SK-N-SH (cell line): ENCODE measurements around the gene KRTAP5-8. TPM values are rescaled to one million over a fixed set of nuclear protein-coding genes. Genes with fewer than 3 reads are reported as not detected.

Experiments
- CTCF ChIA-PET: fragments of 300-600, 350-600 bp; formaldehyde crosslinking; extraction: SDS; loops from one replicate; lab custom pipeline; 2021; lab: Yijun Ruan, JAX
- POLR2A ChIA-PET: fragments of 350-600 bp; sonication (Branson Sonifier 250); formaldehyde crosslinking; extraction: SDS; loops from one replicate; lab custom pipeline; 2020; ENCODE audit warnings: antibody characterized with exemption, inconsistent platforms; lab: Yijun Ruan, JAX
- DNase-seq: peaks from one replicate; pipeline ENCODE4 v3.0.0; 2012
- H2AFZ ChIP-seq: fragments of 200-600 bp; sonication (generic); 2 replicates; pipeline ENCODE4 v1.8.1; 2016; ENCODE audit warnings: antibody characterized with exemption, mild to moderate bottlenecking, low read depth
- H3F3A ChIP-seq: fragments of 200-600 bp; sonication (generic); replicated peaks from 2 replicates; pipeline ENCODE3; 2016; ENCODE audit warnings: antibody characterized with exemption, mild to moderate bottlenecking; ENCODE audit not compliant: insufficient read depth
- H3K27ac ChIP-seq, 2 experiments: fragments of 200-500 bp in 1 of 2; fragments of 200-600 bp in 1 of 2; sonication (Bioruptor generic) in 1 of 2; sonication (generic), shearing (Covaris generic) in 1 of 2; 2 replicates each; pipeline versions ENCODE4 v1.5.1 to v1.6.1; 2014 to 2016; ENCODE audit warnings: low read depth in 2 of 2, inconsistent platforms in 1 of 2, low read length in 1 of 2, mild to moderate bottlenecking in 1 of 2, mixed read lengths in 1 of 2
- H3K27me3 ChIP-seq: fragments of 200-600 bp; sonication (generic), shearing (Covaris generic); 2 replicates; pipeline ENCODE4 v1.6.1; 2016; ENCODE audit warnings: mixed run types; ENCODE audit not compliant: insufficient read depth
- H3K36me3 ChIP-seq, 2 experiments: fragments of 200-500 bp in 1 of 2; fragments of 200-600 bp in 1 of 2; sonication (Bioruptor generic) in 1 of 2; sonication (generic) in 1 of 2; replicated peaks in 1 of 2; 2 replicates each; pipeline versions ENCODE3 to v1.5.1; 2014 to 2016; ENCODE audit warnings: low read length in 1 of 2, mild to moderate bottlenecking in 1 of 2; ENCODE audit not compliant: insufficient read depth in 2 of 2, control insufficient read depth in 1 of 2
- H3K4me1 ChIP-seq, 2 experiments: fragments of 200-500 bp in 1 of 2; fragments of 200-600 bp in 1 of 2; sonication (Bioruptor generic) in 1 of 2; sonication (generic), shearing (Covaris generic) in 1 of 2; 2 replicates each; pipeline versions ENCODE4 v1.5.1 to v1.6.1; 2014 to 2016; ENCODE audit warnings: low read depth in 1 of 2, low read length in 1 of 2, mixed run types in 1 of 2; ENCODE audit not compliant: insufficient read depth in 2 of 2, control insufficient read depth in 1 of 2
- H3K4me2 ChIP-seq: fragments of 200-600 bp; sonication (generic), shearing (Covaris generic); 2 replicates; pipeline ENCODE4 v1.6.1; 2017; ENCODE audit warnings: mixed run types
- H3K4me3 ChIP-seq, 2 experiments: fragments of 200-500 bp in 1 of 2; fragments of 200-600 bp in 1 of 2; sonication (Bioruptor generic) in 1 of 2; sonication (generic), shearing (Covaris generic) in 1 of 2; 2 replicates each; pipeline versions ENCODE4 v1.5.1 to v1.8.1; 2014 to 2016; ENCODE audit warnings: low read depth in 2 of 2, inconsistent platforms in 1 of 2, low read length in 1 of 2, mild to moderate bottlenecking in 1 of 2, mixed read lengths in 1 of 2, moderate library complexity in 1 of 2
- H3K79me2 ChIP-seq: fragments of 200-600 bp; sonication (generic); 2 replicates; pipeline ENCODE4 v1.8.1; 2017; ENCODE audit warnings: mild to moderate bottlenecking; ENCODE audit not compliant: insufficient read depth
- H3K9ac ChIP-seq: fragments of 200-600 bp; sonication (generic); 2 replicates; pipeline ENCODE4 v1.6.1; 2017; ENCODE audit warnings: mixed run types
- H3K9me2 ChIP-seq: fragments of 200-600 bp; sonication (generic); 2 replicates; pipeline ENCODE4 v1.6.1; 2017; ENCODE audit warnings: mixed run types
- H3K9me3 ChIP-seq: fragments of 200-600 bp; sonication (generic); 2 replicates; pipeline ENCODE4 v1.6.1; 2017; ENCODE audit warnings: mixed run types, mild to moderate bottlenecking, moderate library complexity
- H4K20me1 ChIP-seq: fragments of 200-600 bp; sonication (generic); 2 replicates; pipeline ENCODE4 v1.6.1; 2017; ENCODE audit warnings: mild to moderate bottlenecking, mixed run types; ENCODE audit not compliant: insufficient read depth
- EP300 ChIP-seq, 2 experiments: IDR thresholded peaks; 2 replicates each; pipeline versions ENCODE4 v1.4.0 to v1.6.1; 2012; ENCODE audit warnings: borderline replicate concordance in 1 of 2, low read depth in 1 of 2, low read length in 1 of 2
- FOSL2 ChIP-seq: IDR thresholded peaks from 2 replicates; pipeline ENCODE4 v1.4.0; 2012; ENCODE audit warnings: low read depth, mild to moderate bottlenecking, moderate library complexity, borderline replicate concordance
- FOXM1 ChIP-seq: IDR thresholded peaks from 2 replicates; pipeline ENCODE4 v1.4.0; 2012; ENCODE audit warnings: low read depth, mild to moderate bottlenecking
- RFX5 ChIP-seq: IDR thresholded peaks from 2 replicates; pipeline ENCODE4 v1.6.1; 2012; ENCODE audit warnings: mild to moderate bottlenecking, improper control_type of control experiment, low read length
- SIN3A ChIP-seq: IDR thresholded peaks from 2 replicates; pipeline ENCODE4 v1.6.1; 2012; ENCODE audit warnings: low read depth, mild to moderate bottlenecking, low read length, moderate library complexity, borderline replicate concordance
- SMC3 ChIP-seq: IDR thresholded peaks from 2 replicates; pipeline ENCODE4 v1.6.1; 2012; ENCODE audit warnings: low read depth, low read length, improper control_type of control experiment
- TAF1 ChIP-seq: IDR thresholded peaks from 2 replicates; pipeline ENCODE4 v1.6.1; 2012; ENCODE audit warnings: low read depth, mild to moderate bottlenecking, low read length, moderate library complexity, borderline replicate concordance
- TEAD4 ChIP-seq: IDR thresholded peaks from 2 replicates; pipeline ENCODE4 v1.4.0; 2012; ENCODE audit warnings: mild to moderate bottlenecking, borderline replicate concordance; ENCODE audit not compliant: insufficient read depth
- WGBS: methylation state at CpG from one replicate; pipeline ENCODE4 v1.1.6; 2017; ENCODE audit warnings: low lambda C conversion rate; 5-methylcytosine and 5-hydroxymethylcytosine counted together
- polyA plus RNA-seq, 3 experiments: library from polyadenylated mRNA; depleted of rRNA; stranded (reverse); fragments of >200 nt; gene quantifications; 2 replicates each; pipeline ENCODE4 v1.2.3, GENCODE V29; 2012
- TF ChIP-seq, protein P1 (sequence below): fragments of 200-600 bp; sonication (generic); IDR thresholded peaks from 2 replicates; pipeline ENCODE4 v1.6.1; 2017; ENCODE audit warnings: antibody characterized with exemption, mild to moderate bottlenecking, moderate library complexity
- TF ChIP-seq, protein P2 (sequence below): IDR thresholded peaks from 2 replicates; pipeline ENCODE4 v1.4.0; 2012; ENCODE audit warnings: low read depth, borderline replicate concordance
- TF ChIP-seq, protein P3 (sequence below): IDR thresholded peaks from 2 replicates; pipeline ENCODE4 v1.4.0; 2012; ENCODE audit warnings: low read depth, borderline replicate concordance
- TF ChIP-seq, protein P4 (sequence below): IDR thresholded peaks from 2 replicates; pipeline ENCODE4 v1.4.0; 2012; ENCODE audit warnings: low read depth

Gene KRTAP5-8
- polyA plus RNA-seq, 1 of the 3 experiments (the other 2 are of a cell fraction) = not detected

DNA sequence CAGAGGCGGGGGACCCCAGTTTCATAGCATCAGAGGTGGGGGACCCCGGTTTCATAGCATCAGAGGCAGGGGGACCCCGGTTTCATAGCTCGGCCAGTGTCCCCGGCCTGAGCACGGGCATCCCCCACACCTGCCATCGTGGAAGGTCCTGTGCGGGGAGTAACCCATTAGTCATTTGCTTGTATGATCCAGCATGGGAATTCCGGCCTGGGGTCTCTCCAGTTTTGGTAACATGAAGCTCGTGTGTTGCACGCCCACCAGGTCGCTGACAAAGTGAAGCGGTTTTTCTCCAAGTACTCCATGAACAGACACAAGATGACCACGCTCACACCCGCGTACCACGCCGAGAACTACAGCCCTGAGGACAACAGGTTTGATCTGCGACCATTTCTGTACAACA, 39.7 kb upstream of the KRTAP5-8 start:
- H3K79me2 ChIP-seq = no peaks in the 10 kb centered on the region
- POLR2A ChIA-PET = no interaction called here
- H3K4me2 ChIP-seq = no peak overlapping the region
- H3K4me1 ChIP-seq = peaks cover 0 to 30% of the 10 kb centered on the region in 2 experiments; a peak in 1 of 4 replicates
- H3K27ac ChIP-seq = no peak overlapping the region; a peak in 1 of 4 replicates
- 93% methylated on average over 14 of the region's 19 CpGs for WGBS
- CTCF ChIA-PET = interaction anchor here (1.5 to 2.6 kb wide), 3 partner anchors 10 to 78 kb away, joined by 3 to 11 read pairs (median 6); no protein-coding TSS in a partner anchor
- no peaks in the 10 kb centered on the region for H3K27me3 ChIP-seq
- TF ChIP-seq RFX5 (no peak), SMC3 (no peak), EP300 (IDR thresholded peaks at IDR 0.05; ENCODE audit: borderline replicate concordance in 1 of 2, low read depth in 1 of 2, low read length in 1 of 2) (no peak), FOSL2 (no peak), FOXM1 (no peak), TEAD4 (no peak), SIN3A (no peak), TAF1 (no peak)
- TF ChIP-seq, protein P1, sequence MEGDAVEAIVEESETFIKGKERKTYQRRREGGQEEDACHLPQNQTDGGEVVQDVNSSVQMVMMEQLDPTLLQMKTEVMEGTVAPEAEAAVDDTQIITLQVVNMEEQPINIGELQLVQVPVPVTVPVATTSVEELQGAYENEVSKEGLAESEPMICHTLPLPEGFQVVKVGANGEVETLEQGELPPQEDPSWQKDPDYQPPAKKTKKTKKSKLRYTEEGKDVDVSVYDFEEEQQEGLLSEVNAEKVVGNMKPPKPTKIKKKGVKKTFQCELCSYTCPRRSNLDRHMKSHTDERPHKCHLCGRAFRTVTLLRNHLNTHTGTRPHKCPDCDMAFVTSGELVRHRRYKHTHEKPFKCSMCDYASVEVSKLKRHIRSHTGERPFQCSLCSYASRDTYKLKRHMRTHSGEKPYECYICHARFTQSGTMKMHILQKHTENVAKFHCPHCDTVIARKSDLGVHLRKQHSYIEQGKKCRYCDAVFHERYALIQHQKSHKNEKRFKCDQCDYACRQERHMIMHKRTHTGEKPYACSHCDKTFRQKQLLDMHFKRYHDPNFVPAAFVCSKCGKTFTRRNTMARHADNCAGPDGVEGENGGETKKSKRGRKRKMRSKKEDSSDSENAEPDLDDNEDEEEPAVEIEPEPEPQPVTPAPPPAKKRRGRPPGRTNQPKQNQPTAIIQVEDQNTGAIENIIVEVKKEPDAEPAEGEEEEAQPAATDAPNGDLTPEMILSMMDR = no peak
- TF ChIP-seq, protein P2, sequence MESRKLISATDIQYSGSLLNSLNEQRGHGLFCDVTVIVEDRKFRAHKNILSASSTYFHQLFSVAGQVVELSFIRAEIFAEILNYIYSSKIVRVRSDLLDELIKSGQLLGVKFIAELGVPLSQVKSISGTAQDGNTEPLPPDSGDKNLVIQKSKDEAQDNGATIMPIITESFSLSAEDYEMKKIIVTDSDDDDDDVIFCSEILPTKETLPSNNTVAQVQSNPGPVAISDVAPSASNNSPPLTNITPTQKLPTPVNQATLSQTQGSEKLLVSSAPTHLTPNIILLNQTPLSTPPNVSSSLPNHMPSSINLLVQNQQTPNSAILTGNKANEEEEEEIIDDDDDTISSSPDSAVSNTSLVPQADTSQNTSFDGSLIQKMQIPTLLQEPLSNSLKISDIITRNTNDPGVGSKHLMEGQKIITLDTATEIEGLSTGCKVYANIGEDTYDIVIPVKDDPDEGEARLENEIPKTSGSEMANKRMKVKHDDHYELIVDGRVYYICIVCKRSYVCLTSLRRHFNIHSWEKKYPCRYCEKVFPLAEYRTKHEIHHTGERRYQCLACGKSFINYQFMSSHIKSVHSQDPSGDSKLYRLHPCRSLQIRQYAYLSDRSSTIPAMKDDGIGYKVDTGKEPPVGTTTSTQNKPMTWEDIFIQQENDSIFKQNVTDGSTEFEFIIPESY = no peak
- TF ChIP-seq, protein P3, sequence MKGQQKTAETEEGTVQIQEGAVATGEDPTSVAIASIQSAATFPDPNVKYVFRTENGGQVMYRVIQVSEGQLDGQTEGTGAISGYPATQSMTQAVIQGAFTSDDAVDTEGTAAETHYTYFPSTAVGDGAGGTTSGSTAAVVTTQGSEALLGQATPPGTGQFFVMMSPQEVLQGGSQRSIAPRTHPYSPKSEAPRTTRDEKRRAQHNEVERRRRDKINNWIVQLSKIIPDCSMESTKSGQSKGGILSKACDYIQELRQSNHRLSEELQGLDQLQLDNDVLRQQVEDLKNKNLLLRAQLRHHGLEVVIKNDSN = no peak
- TF ChIP-seq, protein P4, sequence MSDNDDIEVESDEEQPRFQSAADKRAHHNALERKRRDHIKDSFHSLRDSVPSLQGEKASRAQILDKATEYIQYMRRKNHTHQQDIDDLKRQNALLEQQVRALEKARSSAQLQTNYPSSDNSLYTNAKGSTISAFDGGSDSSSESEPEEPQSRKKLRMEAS = no peak
- TF ChIP-seq, all 33 proteins: peak for 0
- Histone ChIP-seq H3K9me2 (no peaks in the 10 kb centered on the region), H3K36me3 (peaks cover 23 to 70% of the 10 kb centered on the region in 2 experiments), H3F3A (peaks cover 6% of the 10 kb centered on the region), H3K9me3 (no peaks in the 10 kb centered on the region), H2AFZ (no peak overlapping the region), H3K9ac (no peak overlapping the region), H3K4me3 (no peak overlapping the region), H4K20me1 (no peaks in the 10 kb centered on the region)
- no peak for DNase-seq
